ENCODE measurements around the gene ADAM12.
"Not testable (repeated sequence)": the region's sequence is repeated elsewhere in the genome, so short reads cannot be mapped to it uniquely, and the experiment has no call there.

The ADAM12 gene

DNA sequence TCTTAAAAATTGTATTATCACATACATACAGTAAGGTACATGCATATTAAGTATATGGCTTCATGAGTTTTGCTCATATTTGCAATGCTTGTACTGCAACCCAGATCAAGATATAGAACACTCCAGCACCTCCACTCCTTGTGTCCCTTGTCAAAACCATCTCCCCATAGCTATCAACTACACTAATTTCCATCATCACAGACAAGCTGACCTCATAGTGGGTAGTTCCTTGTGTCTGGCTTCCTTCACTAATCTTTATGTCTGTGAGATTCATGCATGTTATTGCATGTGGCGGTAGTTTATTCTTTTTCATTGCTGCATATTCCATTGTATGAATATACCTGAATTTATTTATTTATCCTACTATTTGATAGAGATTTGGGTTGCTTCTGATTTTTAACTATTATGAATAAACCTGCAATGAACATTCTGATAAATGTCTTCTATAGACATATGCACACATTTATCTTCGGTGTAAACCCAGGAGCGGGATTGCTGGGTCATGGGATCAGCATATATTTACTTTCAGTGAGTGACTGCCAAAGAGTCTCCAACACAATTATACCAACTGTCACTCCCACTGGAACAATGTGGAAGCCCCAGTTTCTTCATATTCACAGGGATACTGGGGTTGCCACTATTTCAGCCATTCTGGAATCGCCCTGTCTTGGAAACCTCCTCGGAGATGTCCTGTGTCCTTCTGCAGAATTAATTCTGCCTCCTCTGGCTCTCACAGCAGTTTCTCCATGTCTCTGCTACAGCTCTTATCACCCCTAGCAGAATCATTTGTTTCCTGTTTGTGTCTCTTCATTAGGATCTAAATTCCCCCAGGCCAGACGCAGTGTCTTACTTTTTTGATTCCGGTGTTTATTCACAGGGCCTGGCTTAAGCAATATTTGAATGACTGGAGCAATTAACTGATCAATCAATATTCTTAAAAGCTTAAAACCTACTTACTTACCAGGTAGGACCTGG lies 14.7 kb upstream of the ADAM12 start:
- DNase-seq (ENCODE audit: low read depth) = no peak

DNA sequence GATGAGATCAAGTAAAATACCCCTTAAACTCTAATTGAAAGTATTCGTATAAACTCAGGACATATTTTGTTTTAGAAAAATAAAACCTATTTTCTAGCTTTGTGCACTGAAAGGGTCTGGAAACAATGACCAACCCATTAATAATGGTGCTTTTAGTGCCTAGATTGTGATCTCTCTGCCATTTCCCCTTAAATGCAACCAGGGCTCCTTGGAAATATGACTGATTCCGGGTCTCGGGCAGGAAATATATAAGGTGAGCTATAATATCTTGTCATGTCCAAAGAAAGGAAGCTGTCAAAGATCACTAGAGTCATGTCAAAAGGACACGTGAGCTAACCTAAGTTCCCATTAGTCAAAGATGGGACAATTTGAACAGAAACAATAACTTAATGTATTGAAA lies 12.4 kb upstream of the ADAM12 start:
- DNase-seq (ENCODE audit: low read depth) = no peak

DNA sequence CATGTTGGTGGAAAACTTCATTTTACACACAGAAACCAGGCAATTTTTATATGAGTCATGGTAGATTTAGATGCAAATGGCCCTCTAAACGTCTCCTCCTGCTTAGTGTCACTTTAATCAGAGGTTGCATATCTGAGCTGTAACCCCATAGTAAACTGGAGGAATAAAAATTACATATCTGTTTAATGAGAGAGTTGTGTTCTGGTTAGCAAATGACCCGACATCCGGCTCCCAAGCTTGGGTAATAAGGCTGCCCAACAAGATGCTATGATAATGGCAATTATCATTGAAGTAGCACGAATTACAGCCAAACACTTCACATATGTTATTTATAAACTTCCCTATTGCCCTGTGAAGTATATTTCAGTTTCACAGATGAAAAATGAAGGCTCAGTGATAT lies 10.6 kb upstream of the ADAM12 start:
- DNase-seq (ENCODE audit: low read depth) = no peak

DNA sequence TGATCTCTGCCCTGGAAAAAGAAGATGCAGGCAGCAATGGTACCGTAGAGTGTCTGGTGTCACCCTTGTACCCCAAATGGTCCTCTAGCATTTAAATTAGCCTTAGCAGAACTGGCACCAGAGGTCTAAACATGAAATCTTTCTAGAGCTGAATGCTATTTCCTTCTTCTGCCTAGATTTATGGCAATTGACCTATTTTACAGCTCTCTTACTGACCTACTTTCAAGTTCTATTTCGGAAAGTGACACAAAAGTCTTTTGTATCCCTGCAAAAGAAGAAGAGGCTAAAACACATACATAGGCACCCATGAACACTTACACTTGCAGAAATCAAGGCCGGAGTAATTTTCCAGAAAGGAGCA lies 10.1 kb upstream of the ADAM12 start:
- no peak for DNase-seq (ENCODE audit: low read depth)

DNA sequence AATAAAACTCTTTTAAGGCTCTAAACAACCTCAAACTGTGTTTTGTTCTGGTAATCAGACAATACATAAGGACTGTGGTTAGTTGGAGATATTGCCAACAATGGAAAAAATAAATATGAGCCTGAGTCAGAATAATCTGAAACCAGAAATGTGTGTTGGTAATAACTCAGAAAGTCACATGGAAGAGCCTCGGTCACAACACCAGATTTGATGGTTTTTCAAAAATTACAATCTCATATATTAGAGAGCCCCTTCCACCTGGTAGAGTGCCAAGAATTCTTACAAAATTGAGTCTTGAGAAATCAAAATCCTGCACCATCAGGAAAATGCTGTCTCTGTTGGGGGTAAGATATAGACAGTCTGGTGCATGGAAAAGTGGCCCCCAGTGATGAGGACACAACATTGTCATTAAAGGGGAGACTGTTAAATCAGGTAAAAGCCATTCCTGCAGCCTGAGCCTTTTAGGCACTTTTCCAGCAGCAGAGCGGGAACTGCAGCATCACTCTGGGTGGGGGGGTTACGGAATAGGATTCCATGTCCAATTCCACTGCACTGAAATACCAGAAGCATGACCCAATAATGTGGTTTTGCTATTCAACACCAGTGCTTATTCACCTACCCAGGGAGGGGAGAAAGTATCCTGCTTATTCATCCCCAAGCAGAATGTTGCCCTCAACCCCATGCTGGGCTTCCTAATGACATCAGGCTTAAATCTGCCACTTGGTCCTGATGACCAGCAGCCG lies 9.5 kb upstream of the ADAM12 start:
- no peak for DNase-seq (ENCODE audit: low read depth)

DNA sequence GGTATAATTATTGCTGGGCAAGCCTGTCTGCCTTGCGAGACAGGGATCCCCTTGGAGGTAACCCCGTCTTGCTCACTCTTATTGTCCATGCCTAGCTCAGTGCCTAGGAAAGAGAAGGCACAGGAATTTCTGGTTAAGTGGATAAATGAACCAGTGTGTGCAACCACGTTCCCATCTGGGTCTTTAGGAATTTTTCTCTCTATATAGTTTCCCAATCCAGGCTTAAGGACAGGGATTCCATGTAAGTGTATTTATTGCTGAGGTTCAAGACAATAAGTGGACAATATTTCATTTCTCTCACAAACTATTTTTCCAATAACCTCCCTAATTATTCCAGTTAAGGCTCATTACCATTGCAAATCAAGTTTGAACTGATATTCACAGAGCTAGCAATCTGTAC lies 8.9 kb upstream of the ADAM12 start:
- DNase-seq (ENCODE audit: low read depth) = no peak

DNA sequence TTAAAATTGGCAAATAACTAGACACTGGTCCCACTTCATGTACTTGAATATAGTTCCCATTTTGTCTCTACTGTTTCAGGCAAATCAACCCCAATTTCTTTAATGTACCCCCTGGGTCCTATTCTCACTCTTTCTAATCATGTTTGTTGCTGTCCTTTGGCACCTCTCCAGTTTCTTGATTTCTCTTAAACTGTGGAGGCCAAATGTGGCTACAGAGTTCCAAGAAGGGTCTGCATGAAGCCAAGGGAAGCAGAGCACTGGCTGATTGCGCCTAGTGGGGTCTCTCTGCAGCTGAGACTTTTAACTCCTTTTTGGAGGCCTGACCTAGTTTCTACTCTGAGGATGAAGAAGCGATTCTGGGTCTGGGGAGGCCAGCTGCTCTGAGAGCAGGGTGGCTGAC lies 6.7 kb upstream of the ADAM12 start:
- DNase-seq (ENCODE audit: low read depth) = no peak

DNA sequence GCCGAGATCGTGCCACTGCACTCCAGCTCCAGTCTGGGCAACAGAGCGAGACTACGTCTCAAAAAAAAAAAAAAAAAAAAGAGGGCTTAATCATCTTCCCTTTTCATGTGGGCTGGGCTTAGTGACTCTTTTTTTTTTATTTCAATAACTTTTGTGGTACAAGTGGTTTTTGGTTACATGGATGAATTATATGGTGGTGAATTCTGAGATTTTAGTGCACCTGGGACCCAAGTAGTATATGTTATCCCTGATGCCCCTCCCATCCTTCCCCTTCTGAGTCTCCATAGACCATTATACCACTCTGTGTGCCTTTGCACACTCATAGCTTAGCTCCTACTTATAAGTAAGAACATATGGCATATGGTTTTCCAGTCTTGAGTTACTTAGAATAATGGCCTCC lies 4.8 kb upstream of the ADAM12 start:
- DNase-seq (ENCODE audit: low read depth) = no peak

DNA sequence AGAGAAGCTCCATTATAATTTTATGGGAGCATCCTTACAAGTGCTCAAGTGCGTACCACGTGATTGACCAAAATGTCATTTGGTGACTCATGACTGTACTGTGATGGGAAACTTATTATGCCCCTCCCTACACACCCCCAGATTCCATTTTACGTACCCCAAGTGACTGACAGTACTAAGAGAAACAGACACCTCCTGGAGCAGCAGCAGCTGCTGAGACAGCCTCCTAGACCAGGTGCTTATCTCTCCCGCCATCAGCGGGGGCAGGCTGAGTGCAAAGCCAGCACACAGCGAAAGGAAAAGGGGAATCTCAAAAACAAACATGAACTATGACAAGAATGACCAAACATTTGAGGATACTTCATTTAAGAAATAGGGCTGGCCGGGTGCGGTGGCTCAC lies 4.2 kb upstream of the ADAM12 start:
- DNase-seq (ENCODE audit: low read depth) = no peak

DNA sequence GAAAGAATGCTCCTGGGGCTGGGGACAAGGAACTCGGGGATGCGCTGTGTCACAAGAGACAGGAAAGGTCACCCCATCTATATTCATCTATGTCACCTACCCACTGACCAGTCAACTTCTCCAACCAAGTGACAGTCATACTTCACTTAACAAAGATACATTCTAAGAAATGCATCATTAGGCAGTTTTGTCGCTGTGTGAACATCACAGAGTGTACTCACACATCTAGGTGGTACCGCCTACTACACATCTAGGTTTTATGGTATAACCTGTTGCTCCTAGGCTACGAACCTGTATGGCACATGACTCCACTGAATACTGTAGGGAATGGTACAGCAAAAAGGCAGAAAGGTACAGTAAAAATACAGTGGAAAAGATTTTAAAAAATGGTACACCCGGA lies 3.8 kb upstream of the ADAM12 start:
- no peak for DNase-seq (ENCODE audit: low read depth)

DNA sequence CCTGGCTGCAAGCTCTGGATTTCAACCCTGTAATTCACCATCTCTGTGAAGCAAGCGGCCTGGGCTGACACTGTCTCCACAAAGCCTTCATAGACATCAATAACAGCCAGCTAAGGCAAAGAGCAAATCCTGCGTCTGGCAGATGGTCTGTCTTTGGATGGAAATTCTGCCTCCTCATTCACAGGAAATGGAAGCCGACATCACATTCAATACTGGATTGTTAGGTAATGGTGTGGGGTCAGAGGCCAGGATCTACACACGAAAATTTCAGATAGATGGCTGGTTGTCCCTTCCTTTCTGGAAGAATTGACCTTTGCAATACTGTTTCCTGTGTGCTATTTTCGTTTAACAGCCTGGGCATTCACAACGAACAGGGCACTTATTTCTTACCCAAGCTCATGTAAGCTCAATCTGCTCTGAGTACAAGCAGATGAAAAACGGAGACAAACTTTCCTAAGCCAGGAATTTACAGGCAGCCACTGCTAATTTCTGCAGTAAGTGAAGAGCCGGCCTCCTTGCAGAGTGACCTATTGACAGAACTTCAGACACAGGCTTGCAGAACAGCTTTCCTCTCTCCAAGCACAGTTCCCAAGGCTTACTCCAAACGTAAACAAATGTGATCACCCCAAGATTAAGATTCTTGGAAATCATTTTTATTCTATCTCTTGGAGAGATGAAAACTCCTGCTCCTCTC lies 3.1 kb upstream of the ADAM12 start:
- DNase-seq (ENCODE audit: low read depth) = no peak

DNA sequence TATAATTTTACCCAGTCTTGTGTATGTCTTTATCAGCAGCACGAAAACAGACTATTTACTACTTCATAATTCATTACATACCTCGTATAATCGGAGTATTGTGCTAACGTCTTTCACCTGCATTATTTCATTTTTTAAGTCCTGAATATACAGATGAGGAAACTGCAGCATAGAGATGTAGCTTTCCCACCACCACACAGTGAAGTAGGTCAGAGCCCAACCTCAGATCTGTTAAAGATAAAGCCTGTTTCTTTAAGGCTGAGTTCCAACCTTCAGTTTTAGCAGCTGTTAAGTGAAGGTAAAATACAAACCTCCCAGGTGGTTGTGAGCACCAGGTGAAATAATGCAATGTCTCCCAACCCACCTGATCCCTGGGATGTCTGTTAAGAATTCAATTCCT lies 2.0 kb upstream of the ADAM12 start:
- no peak for DNase-seq (ENCODE audit: low read depth)

DNA sequence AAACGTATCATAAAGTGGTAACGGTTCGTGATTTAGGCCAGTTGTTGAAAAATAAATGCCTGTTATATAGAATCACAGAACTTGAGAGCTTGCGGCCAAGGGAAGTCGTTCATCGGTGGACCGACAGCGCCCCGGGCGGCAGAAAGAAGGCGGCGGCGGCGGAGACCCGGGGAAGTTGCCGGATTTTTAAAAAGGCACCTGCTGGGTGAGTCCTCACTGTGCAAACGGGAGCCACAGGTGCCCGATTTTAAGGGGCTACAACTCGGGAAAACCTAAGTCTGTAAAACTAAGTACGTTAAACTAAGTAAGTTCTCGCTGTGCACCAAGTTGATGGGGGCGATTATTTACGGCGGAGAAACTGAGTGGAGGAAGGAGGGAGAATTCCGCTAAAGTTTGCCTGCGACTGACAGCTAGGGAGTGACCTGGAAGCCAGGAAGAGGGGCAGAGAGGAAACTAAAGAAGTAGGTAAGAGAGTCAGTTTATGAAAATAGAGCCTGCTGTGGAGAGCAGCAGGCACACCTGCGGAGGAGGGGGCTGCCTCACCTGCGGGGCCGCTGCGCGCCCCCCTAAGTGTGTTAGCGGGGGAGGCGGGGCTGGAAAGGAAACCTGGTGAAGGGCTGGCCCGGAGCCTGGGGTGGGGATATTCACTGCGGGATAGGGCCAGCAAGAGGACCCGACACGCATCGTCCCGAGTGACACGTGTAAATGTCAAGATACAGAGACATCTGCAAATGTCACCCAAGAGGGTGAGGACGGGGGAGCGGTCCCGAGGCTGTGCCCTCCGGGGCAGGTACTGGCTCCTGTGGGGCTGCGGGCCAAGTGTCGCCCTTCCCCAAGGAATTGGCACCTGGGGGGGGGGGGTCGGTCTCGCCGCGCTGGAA lies 996 bp downstream of the ADAM12 start:
- no peak for DNase-seq (ENCODE audit: low read depth)

DNA sequence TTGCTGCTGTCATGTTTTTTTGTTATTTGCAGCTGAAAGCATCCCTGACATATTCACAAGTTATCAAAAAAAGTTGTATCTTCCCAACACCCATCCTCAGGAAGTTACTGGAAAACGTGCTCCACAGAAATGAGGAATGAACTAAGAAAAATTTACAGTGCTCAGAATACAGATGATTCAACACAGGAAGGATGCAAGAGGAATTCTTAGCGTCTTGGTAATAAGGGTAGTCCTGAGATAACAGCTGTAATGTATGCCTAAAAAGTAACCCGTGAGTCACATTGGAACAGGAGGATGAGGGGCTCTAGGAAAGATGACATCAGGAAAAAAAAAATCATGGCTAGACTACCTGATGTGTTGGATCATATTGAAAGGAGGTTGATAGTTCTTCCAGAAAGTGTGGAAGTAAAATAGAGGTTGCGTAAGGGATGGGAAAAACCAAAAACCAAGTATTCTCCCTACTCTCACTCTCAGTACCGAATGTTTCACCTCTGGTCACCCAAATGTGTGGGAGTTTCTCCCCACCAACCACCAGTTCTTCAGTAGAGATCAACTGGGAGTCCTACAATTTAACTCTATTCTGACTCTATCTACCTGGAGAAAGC lies 3.9 kb downstream of the ADAM12 start:
- DNase-seq (ENCODE audit: low read depth) = no peak

DNA sequence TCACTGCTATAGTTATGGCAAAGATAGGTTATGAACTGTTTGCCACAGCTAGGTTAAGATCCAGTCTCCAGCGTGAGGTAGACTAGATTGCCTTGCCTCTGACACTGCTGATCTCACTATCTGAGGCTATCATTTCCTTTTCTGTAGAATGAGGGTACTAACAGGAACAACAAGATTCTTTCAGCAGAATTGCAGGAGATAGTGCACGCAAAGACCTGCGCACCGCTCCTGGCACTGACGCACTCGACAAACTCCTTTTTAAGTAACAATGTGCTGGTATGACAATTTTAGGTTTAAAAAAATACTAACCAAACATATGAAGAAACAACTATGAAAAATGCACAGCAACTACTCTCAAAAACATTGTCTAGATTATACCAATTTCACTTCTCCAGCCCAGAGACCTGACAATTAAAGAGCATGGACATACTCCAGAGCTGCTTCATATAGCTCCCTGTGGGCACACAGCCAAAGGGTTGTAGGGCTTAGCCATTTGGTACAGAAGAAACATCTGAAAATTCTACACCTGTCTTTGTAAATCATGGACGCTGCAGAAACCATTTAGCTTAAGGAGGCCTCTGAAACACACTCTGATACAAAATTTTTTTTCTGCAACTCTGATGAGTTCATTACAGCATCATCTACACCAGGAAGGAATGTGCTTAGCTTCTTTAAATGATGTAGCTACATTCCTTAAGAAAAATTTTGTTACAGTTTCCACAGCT lies 7.8 kb downstream of the ADAM12 start:
- DNase-seq (ENCODE audit: low read depth) = no peak

DNA sequence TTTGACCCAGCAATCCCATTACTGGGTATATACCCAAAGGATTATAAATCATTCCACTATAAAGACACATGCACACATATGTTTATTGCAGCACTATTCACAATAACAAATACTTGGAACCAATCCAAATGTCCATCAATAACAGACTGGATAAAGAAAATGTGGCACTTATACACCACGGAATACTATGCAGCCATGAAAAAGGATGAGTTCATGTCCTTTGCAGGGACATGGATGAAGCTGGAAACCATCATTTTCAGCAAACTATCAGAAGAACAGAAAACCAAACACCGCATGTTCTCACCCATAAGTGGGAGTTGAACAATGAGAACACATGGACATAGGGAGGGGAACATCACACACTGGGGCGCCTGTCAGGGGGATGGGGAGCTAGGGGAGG lies 9.1 kb downstream of the ADAM12 start:
- DNase-seq (ENCODE audit: low read depth) = not testable (repeated sequence)

DNA sequence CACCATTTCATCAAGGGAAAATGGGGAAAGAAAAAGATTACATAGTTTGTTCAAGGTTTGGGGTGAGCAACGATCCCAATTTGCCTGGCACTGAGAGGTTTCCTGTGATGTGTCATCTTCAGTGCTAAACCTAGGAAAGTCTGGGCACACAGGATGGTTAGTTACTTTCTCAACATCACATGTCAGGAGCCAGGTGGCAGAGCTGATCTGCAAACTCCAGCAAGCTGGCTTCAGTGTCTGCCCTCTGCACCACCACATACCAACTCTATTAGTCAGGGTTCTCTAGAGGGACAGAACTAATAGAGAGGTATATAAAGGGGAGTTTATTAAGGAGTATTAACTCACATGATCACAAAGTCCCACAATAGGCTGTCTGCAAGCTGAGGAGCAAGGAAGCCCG lies 11.3 kb downstream of the ADAM12 start:
- DNase-seq (ENCODE audit: low read depth) = no peak

DNA sequence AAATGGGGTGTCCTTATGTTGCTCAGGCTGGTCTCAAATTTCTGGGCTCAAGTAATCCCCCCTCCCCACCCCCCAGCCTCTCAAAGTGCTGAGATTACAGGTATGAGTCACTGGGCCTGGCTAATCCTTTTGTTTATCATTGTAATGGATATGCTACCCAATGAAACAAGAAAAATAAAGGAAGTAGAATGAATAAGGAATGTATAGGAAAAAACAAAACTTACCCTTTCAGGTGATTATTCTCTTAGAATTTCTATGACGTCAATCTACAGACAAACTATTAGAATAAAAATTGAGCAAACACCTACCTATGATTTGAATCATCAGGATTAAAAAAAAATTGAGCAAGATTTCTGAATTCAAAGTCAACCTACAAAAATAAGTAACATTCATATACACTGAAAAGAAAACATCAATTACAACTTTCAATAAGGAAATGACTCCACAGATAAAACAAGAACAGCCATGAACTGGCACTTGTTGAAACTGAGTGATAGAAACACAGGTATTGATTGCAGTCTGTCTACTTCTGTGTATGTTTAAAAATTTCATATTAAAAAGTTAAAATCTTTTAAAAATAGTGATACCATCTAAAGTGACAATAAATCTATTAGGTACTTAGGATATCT lies 12.2 kb downstream of the ADAM12 start:
- no peak for DNase-seq (ENCODE audit: low read depth)

DNA sequence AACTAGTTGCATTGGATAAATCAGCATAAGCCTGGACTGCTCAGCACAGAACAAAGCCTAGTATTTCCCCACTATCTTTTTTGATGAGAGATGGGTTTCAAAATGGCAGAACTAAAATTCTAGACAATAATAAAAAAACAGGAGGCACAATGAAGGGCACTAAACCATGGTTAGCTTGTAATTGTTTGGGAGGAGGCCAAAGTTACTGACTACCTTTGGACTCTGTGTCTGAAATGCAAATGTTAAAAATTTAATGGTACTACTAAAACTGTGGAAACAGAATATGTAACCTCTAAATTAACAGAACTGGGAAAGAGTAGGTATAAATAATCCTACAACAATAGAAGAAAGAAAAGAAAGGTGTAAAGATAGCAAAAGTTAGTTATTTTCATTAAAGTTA lies 13.0 kb downstream of the ADAM12 start:
- no peak for DNase-seq (ENCODE audit: low read depth)

DNA sequence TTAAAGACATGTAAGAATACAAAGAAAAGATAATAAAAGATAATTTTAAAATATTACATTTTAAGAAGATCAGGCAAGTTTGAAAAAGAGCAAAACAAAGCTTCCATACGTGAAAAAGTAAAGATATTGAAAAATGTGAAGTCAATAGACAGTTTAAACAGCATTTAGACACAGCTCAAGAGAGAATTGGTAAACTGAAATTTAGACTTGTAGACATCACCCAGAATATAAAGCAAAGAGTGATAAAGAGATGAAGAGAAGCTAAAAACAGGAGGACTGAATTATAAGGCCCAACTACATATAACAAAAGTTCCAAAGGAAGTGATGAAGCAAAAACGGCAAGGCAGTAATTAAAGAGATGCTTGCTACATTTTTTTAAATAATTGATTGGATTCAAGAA lies 13.8 kb downstream of the ADAM12 start:
- DNase-seq (ENCODE audit: low read depth) = no peak
